Posterior cingulate gyrus (tissue), 11 donors: Measurements from ENCODE around the gene NMBR.
A peak's percentile ranks its signal among the peaks of the same experiment; 100 is the strongest.
"Not testable (repeated sequence)": the region's sequence is repeated elsewhere in the genome, so short reads cannot be mapped to it uniquely, and the experiment has no call there.

Experiments used
- DNase-seq, 10 donors: peaks; one replicate each; pipeline versions ENCODE4 v3.0.0 to v3.0.0-alpha.2; 2020 to 2021; ENCODE audit warnings: mixed read lengths in 3 of 10
- intact Hi-C: fragments of 100-400 bp; cut with DNase I; formaldehyde crosslinking; loops from one replicate; pipeline ENCODE4 v1.15.1; 2023

NMBR gene

DNA sequence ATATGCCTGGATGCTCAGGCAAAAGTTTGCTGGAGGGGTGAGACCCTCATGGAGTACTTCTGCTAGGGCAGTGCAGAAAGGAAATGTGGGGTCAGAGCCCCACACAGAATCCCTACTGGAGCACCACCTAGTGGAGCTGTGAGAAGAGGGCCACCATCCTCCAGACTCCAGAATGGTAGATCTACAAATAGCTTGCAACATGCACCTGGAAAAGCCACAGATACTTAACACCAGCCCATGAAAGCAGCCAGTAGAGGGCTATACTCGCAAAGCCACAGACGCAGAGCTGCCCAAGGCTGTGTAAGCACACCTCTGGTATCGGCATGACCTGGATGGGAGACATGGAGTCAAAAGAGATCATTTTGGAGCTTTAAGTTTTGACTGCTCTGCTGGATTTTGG lies 74.9 kb downstream of the NMBR start:
- DNase-seq = no peak
- intact Hi-C loops = no loop called here

DNA sequence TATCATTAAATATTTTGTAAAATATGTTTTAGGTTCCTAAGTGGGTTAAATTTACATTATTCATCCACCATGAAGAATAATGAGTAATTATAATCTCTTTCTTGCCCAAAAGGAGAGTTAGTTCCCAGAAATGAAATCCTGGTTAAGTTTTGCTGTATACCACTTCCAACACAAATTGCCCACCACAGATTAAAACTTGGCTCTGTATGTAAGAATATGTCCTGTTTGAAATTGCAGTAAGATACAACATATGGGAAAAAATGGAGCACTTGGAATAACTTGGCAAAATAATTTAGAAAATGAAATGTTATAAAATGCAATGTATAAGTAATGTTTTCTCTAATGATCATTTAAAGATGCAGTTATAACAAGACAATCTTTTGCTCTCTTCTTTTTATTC lies 78.5 kb downstream of the NMBR start:
- DNase-seq = no peak
- intact Hi-C loops = no loop called here

DNA sequence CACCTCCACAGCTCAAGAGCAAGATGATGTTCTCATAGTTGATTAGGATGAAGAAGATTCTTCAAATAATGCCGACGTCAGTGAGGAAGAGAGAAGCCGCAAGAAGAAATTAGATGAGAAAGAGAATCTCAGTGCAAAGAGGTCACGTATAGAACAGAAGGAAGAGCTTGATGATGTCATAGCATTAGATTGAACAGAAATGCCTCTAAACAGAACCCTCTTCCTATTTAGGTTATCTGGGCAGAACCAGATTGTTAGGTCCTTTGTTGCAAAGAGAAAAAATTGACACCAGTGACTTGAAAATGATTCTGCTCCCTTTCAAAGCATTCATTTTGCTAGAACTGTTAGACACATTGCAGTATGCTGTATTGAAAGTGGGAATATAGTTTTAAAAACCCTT lies 84.1 kb downstream of the NMBR start:
- DNase-seq, intact Hi-C loops: not testable (repeated sequence)

DNA sequence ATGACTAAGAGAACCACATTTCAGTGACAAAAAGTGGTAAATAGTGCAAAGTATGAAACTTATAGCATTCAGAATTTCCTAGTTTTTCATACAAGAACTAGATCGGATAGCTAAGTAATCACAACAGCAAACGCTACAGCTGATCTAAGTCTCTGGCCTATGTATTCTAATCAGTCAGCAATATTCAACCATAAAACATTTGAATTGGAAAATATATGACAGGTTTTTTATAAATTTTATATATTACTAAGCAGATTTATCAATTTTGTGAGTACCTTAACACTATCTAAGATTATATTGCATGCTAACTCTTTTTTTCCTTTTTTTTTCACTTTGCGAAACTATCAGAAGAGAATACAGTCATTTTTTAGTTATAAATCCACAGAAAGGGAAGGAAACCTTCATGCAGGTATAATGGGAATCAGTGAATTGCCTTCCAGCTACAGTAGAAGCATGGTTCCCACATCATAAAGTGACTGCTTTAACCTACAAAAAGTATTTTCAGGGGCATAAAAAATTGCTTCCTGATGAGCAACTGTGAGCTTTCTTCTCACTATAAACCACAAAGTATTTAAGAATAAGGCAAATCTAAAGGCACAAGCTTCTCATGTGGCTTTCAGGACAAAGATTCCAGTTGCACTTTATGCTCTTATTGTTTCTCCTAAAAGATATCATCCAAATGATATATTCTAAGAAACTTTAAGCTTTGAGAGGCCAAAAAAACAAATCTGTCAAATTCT lies 88.2 kb downstream of the NMBR start:
- no peak for DNase-seq
- intact Hi-C loops = no loop called here

DNA sequence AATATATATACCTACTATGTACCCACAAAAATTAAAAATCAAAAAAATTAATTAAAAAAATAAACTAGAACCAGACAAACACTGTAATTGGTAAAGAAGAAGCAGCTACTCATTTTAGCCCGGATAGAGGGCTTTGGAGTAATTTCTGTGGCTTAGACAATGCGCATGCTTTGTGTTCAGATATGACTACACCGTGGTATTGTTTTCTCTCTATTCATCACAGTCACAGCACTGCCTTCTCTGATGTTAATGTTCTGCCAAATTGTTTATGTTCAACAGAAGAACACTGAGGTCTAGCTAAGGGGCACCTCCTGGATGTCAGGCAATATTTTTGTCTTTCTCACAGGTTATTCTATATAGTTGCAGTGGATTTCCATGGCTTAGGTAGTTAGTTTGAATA lies 91.7 kb downstream of the NMBR start:
- intact Hi-C loops = no loop called here
- no peak for DNase-seq

DNA sequence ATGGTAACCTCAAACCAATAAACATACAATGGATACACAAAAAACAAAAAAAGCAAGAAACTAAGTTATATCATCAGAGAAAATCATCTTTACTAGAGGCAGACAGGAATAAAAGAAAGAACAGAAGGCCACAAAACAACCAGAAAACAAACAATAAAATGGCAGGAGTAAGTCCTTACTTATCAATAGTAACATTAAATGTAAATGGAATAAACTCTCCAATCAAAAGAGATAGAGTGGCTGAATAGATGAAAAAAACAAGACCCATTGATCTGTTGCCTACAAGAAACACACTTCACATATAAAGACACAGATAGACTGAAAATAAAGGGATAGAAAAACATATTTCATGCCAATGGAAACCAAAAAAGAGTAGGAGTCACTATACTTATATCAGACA lies 95.5 kb downstream of the NMBR start:
- DNase-seq = no peak
- intact Hi-C loops = no loop called here

DNA sequence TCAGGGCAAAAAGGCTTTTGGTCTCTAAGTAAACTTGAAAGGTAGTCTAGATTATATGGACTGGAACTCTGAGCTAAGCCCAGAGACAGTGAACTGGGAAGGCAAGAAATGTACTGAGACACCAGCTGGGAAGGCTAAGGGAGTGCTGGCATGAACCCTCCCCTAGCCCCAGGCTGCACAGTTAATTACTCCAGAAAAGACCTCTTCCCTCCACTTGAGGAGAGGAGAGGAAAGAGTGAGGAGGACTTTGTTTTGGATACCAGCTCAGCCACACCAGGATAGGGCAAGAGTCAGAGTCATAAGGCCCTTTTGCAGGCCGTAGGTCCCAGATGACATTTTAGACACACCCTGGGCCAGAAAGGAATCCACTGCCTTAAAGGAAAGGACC lies 98.3 kb downstream of the NMBR start:
- intact Hi-C loops = no loop called here

DNA sequence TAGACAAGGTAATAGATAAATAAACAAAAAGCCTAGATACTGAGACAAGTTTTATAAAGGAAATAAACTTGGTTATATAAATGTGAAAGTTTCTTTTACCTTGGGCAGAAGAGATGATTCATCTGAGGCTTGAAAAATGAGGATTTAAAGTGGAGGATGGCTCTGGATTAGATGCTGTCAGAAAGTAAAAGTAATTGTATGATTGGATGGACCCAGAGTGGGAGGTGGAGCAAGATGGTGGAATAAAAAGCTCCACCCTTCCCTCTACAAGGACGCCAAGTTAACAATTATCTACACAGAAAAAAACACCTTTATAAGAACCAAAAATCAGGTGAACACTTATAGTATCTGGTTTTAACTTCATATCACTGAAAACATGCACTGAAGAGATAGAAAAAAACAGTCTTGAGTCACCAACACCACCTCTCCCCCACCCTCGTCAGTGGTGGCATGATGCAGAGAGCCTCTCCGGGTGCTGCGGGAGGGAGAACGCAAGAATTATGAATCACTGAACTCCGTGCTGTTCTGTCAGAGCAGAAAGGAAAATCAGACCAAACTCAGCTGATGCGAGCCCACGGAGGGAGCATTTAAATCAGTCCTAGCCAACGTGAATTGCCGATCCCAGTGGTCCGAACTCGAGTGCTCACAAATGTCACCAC lies 98.9 kb downstream of the NMBR start:
- peak in 3 of 10 donors; percentile 28 to 57 (median 54) for DNase-seq
- intact Hi-C loops = no loop called here

More for the DNA sequence above, 98.3 kb downstream of the NMBR start:
- DNase-seq = no peak

DNA sequence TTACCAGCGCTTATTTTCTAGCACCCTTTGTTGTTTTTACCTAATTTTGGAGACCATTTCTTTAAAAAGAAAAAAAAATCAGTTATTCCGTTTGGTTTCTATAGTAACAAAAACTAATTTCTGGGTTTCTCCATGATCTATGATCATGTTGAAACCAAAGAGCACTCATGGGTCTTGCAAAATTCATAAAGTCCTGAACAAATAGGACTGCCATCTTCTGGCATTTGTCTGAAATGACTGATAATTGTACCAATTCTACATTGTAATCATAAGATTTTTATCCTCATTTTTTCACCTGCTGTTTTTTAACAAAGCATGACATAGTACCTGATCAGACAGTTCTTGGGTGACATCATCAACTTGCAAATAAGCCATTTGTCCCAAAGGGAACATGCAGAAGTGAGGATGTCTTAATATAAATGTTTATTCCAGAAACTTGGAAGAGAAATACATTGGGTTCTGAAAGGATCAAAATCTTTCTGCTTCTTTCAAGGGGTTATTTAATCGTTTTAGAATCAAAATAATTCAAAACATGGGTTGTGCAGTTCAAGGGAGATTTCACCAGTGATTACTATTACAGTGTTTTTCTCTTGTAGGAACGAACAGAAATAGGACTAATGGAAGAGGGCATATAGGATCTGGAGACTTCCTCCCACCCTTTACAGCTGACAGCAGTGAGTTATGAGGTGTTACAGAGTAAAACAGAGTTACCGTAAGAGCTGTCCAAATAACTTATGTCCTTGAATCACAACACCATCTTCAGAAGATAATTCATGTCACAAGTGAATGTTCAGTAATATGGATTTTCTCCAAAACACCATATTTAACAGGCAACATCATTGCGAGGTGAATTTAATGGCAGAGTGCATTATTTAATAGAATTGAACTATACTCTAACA lies 101.3 kb downstream of the NMBR start:
- DNase-seq = no peak
- intact Hi-C loops = no loop called here

DNA sequence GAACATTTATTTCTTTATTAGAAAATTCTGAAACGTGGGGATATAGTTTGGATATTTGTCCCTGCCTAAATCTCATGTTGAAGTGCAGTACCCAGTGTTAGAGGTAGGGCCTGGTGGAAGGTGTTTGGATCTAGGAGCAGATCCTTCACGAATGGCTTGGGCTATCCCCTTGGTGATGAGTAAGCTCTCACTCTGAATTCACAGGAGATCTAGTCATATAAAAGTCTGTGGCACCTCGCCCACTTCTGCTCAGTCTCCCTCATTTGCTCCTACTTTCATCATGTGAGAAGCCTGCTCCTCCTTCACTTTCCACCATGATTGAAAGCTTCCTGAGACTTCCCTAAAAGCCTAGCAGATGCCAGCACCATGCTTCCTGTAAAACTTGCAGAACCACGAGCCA lies 111.0 kb downstream of the NMBR start:
- intact Hi-C loops = no loop called here
- DNase-seq = no peak

DNA sequence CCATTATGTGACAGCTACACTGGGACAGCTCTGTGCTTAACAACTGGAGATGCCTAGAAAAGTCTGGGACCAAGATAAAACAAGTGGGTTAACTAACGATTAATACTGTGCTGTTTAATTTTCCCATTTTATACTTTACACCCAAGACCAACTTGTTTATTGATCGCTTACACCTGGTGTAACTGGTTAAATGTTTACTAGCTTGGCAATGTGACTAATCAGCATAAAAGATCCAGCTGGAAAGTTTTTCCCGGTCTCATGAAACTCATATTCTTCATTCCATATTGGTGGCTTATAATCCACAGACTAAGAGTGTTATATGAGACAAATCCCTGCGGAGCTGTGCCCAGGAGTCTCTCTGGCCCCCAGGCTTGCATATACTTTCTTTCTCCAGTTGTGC lies 115.9 kb downstream of the NMBR start:
- DNase-seq = no peak
- intact Hi-C loops = no loop called here

DNA sequence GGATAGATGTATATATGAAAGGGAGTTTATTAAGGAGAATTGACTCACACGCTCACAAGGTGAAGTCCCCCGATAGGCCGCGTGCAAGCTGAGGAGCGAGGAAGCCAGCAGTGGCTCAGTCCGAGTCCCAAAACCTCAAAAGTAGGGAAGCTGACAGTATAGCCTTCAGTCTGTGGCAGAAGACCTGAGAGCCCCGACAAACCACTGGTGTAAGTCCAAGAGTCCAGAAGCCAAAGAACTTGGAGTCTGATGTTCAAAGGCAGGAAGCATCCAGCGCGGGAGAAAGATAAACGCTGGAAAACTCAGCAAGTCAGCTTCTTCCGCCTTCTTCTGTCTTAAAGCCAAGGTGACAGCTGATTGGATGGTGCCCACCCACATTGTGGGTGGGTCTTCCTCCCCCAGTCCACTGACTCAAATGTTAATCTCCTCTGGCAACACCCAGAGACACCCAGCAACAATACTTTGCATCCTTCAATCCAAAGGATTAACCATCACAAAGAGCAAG lies 116.8 kb downstream of the NMBR start:
- DNase-seq = peak in 1 of 10 donors; percentile 62
- intact Hi-C loops = no loop called here

DNA sequence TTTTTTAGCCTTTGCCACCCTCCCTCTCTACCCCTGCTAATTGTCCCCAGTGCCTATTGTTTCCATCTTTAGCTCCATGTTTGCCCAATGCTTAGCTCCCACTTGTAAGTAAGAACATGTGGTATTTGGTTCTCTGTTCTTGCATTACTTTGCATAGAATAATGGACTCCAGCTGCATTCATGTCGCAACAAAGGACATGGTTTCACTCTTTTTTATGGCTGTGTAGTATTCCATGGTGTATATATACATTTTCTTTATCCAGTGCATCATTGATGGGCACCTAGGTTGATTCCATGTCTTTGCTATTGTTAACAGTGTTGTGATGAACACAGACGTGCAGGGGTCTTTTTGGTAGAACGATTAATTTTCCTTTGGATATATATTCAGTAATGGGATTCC lies 118.4 kb downstream of the NMBR start:
- intact Hi-C loops = no loop called here
- no peak for DNase-seq

DNA sequence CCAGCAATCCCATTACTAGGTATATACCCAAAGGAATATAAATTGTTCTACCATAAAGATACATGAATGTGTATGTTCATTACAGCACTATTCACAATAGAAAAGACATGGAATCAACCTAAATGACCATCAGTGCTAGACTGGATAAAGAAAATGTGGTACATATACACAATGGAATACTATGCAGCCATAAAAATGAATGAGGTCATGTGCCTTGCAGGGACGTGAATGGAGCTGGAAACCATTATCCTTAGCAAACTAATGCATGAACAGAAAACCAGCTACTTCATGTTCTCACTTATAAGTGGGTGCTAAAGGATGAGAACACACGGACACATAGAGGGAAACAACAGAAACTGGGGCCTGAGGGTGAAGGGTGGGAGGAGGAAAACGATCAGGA lies 119.1 kb downstream of the NMBR start:
- intact Hi-C loops, DNase-seq: not testable (repeated sequence)

DNA sequence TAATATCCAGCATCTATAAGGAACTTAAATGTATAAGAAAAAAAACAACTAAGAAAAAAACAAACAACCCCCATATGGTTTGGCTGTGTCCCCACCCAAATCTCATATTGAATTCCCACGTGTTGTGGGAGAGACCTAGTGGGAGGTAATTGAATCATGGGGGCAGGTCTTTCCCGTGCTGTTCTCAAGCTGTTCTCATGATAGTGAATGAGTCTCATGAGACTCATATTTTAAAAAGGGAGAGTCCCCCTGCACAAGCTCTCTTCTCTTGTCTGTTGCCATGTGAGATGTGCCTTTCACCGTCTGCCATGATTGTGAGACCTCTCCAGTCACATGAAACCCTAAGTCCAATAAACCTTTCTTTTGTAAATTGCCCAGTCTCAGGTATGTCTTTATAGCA lies 119.8 kb downstream of the NMBR start:
- intact Hi-C loops = no loop called here
- no peak for DNase-seq

DNA sequence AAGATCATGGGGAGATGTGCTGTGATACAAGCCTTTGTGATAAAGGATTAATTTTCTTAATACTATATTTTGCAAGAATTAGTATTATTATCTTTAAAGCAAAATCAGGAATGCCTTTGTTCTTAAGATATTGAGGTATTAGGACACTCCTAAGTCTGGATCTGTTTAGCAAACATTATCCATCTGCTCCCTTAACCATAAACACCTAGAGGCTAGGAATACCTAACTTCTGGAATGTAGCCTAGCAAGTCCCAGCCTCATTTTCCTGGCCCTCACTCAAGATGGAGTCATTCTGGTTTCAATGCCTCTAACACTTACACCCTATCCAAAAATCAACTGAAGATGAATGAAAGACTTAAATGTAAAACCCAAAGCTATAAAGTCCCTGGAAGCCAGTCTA lies 120.5 kb downstream of the NMBR start:
- DNase-seq = no peak
- intact Hi-C loops = no loop called here
